MM.1S (cell line): ENCODE results near the gene ABCF3.
A peak's percentile ranks its signal among the peaks of the same experiment; 100 is the strongest.

Experiments used
- DNase-seq: peaks from one replicate; pipeline ENCODE4 v3.0.0-alpha.2; 2015
- H2AFZ ChIP-seq: fragments of 300-600 bp; sonication (generic); 2 replicates; pipeline ENCODE4 v1.6.0; 2016; ENCODE audit warnings: antibody characterized with exemption, low read length
- H3F3A ChIP-seq: fragments of 300-600 bp; sonication (generic); 2 replicates; pipeline ENCODE4 v1.6.1; 2016; ENCODE audit warnings: mild to moderate bottlenecking, antibody characterized with exemption, low read length, moderate library complexity, mixed read lengths; ENCODE audit not compliant: insufficient read depth
- H3K27ac ChIP-seq: fragments of 300-600 bp; sonication (generic); 2 replicates; pipeline ENCODE4 v1.5.1; 2016; ENCODE audit warnings: mild to moderate bottlenecking, low read length
- H3K27me3 ChIP-seq: fragments of 300-600 bp; sonication (generic); replicated peaks from 2 replicates; pipeline ENCODE4 v1.6.0; 2016; ENCODE audit warnings: low read length; ENCODE audit not compliant: insufficient read depth
- H3K36me3 ChIP-seq: fragments of 300-600 bp; sonication (generic); replicated peaks from 2 replicates; pipeline ENCODE4 v1.6.1; 2016; ENCODE audit warnings: mild to moderate bottlenecking, low read length, mixed read lengths; ENCODE audit not compliant: insufficient read depth
- H3K4me1 ChIP-seq: fragments of 300-600 bp; sonication (generic); 2 replicates; pipeline ENCODE4 v1.6.1; 2016; ENCODE audit warnings: low read length, mixed read lengths
- H3K4me2 ChIP-seq: fragments of 300-600 bp; sonication (generic); 2 replicates; pipeline ENCODE4 v1.6.0; 2016; ENCODE audit warnings: low read depth, low read length
- H3K4me3 ChIP-seq: fragments of 300-600 bp; sonication (generic); 2 replicates; pipeline ENCODE4 v1.5.1; 2016; ENCODE audit warnings: low read length, mixed read lengths
- H3K79me2 ChIP-seq: fragments of 300-600 bp; sonication (generic); 2 replicates; pipeline ENCODE4 v1.6.1; 2016; ENCODE audit warnings: mixed run types, low read length, mixed read lengths
- H3K9ac ChIP-seq: fragments of 300-600 bp; sonication (generic); 2 replicates; pipeline ENCODE4 v1.6.1; 2016; ENCODE audit warnings: low read length, mixed read lengths
- H3K9me2 ChIP-seq: fragments of 300-600 bp; sonication (generic); replicated peaks from 2 replicates; pipeline ENCODE4 v1.6.1; 2016; ENCODE audit warnings: mild to moderate bottlenecking, low read length, mixed read lengths; ENCODE audit not compliant: insufficient read depth
- H3K9me3 ChIP-seq: fragments of 300-600 bp; sonication (generic); replicated peaks from 2 replicates; pipeline ENCODE4 v1.6.1; 2016; ENCODE audit warnings: mild to moderate bottlenecking, low read length, mixed read lengths; ENCODE audit not compliant: insufficient read depth
- H4K20me1 ChIP-seq: fragments of 300-600 bp; sonication (generic); 2 replicates; pipeline ENCODE4 v1.6.1; 2016; ENCODE audit warnings: mild to moderate bottlenecking, low read length, moderate library complexity, mixed read lengths; ENCODE audit not compliant: insufficient read depth
- CTCF ChIP-seq: fragments of 300-600 bp; sonication (generic); IDR thresholded peaks from 2 replicates; pipeline ENCODE4 v1.5.1; 2016; ENCODE audit warnings: antibody characterized with exemption, low read length, mixed read lengths
- EZH2 ChIP-seq: fragments of 300-600 bp; sonication (generic); optimal IDR thresholded peaks from 2 replicates; pipeline ENCODE3; 2017; ENCODE audit warnings: low read depth, mild to moderate bottlenecking, antibody characterized with exemption, low read length, mixed read lengths
- EZH2phosphoT487 ChIP-seq: fragments of 300-600 bp; sonication (generic); IDR thresholded peaks from 2 replicates; pipeline ENCODE4 v1.6.1; 2018; ENCODE audit warnings: antibody characterized with exemption, low read length

The ABCF3 gene

GRCh38 chr3:184156522-184156955, 29.5 kb upstream of the ABCF3 start:
- DNase-seq, result no peak
- TF ChIP-seq EZH2 (no peak), CTCF (no peak), EZH2phosphoT487 (no peak)
- Histone ChIP-seq H3K36me3 (no peaks in the 10 kb centered on the region), H3K9ac (peak overlapping the region; percentile 86), H3K4me2 (peak overlapping the region; percentile 98), H2AFZ (peak overlapping the region; percentile 78), H3K79me2 (peaks cover 44% of the 10 kb centered on the region), H3K4me3 (peak overlapping the region; percentile 95), H3F3A (peaks cover 20% of the 10 kb centered on the region), H3K9me2 (no peaks in the 10 kb centered on the region), H3K4me1 (peaks cover 13% of the 10 kb centered on the region), H3K9me3 (no peaks in the 10 kb centered on the region), H4K20me1 (no peaks in the 10 kb centered on the region), H3K27ac (no peak overlapping the region), H3K27me3 (no peaks in the 10 kb centered on the region)

GRCh38 chr3:184157206-184157605, 28.8 kb upstream of the ABCF3 start:
- peak overlapping the region; percentile 98 for H3K4me2 ChIP-seq
- no peaks in the 10 kb centered on the region for H3K27me3 ChIP-seq
- H4K20me1 ChIP-seq, result no peaks in the 10 kb centered on the region
- no peak for TF ChIP-seq EZH2phosphoT487
- no peak for TF ChIP-seq EZH2
- no peak for TF ChIP-seq CTCF
- peak overlapping the region; percentile 86; the same call in 1 of the 2 replicates for H3K9ac ChIP-seq
- H3K4me3 ChIP-seq, result peak overlapping the region; percentile 95
- H3K27ac ChIP-seq, result no peak overlapping the region
- H2AFZ ChIP-seq, result no peak overlapping the region
- H3K9me2 ChIP-seq, result no peaks in the 10 kb centered on the region
- peaks cover 50% of the 10 kb centered on the region for H3K79me2 ChIP-seq
- H3K4me1 ChIP-seq, result peaks cover 13% of the 10 kb centered on the region
- no peaks in the 10 kb centered on the region for H3K36me3 ChIP-seq
- DNase-seq, result no peak
- H3K9me3 ChIP-seq, result no peaks in the 10 kb centered on the region
- peaks cover 20% of the 10 kb centered on the region for H3F3A ChIP-seq

GRCh38 chr3:184158404-184158803, 27.6 kb upstream of the ABCF3 start:
- H3K79me2 ChIP-seq, result peaks cover 51% of the 10 kb centered on the region
- no peak overlapping the region for H3K4me3 ChIP-seq
- TF ChIP-seq EZH2 (no peak), CTCF (no peak), EZH2phosphoT487 (no peak)
- H3F3A ChIP-seq, result peaks cover 20% of the 10 kb centered on the region
- H2AFZ ChIP-seq, result no peak overlapping the region
- H4K20me1 ChIP-seq, result no peaks in the 10 kb centered on the region
- H3K9me2 ChIP-seq, result no peaks in the 10 kb centered on the region
- no peak overlapping the region for H3K9ac ChIP-seq
- no peak for DNase-seq
- peaks cover 13% of the 10 kb centered on the region for H3K4me1 ChIP-seq
- no peak overlapping the region for H3K27ac ChIP-seq
- H3K9me3 ChIP-seq, result no peaks in the 10 kb centered on the region
- H3K36me3 ChIP-seq, result no peaks in the 10 kb centered on the region
- no peak overlapping the region for H3K4me2 ChIP-seq
- no peaks in the 10 kb centered on the region for H3K27me3 ChIP-seq
